ENCODE results near the gene PCSK5. TPM values are rescaled to one million over a fixed set of nuclear protein-coding genes. Genes with fewer than 3 reads are reported as not detected.
A peak's percentile ranks its signal among the peaks of the same experiment; 100 is the strongest.

The PCSK5 gene
- total and polyA plus RNA-seq, 12 donors = 2.2 to 31.8 (median 8.4) TPM

DNA sequence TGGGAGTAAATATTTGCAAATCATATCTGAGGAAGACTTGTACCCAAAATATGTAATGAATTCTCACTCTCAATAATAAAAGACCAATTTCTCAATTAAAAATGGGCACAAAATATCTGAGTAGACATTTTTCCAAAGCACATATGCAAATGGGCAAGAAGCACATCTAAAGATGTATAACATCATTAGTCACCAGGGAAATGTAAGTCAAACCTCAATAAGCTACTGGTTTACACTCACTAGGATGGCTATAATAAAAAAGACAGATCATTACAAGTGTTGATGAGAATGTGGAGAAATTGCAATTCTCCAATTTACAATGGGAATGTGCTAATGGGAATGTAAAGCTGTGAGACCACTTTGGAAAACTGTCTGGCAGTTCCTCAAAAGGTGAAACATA, 13.9 kb downstream of the PCSK5 start:
- Histone ChIP-seq H3K9me3 (replicated peaks in 1 of 3) (no peaks in the 10 kb centered on the region), H3K4me1 (replicated peaks in 1 of 2) (peaks cover 6 to 20% of the 10 kb centered on the region in 2 donors), H3K27ac (peak overlapping the region in 4 of 5 donors; percentile 22 to 49 (median 44)), H3K4me3 (peak overlapping the region in 1 of 4 donors; percentile 16), H3K36me3 (replicated peaks in 1 of 2) (no peaks in the 10 kb centered on the region), H3K27me3 (no peaks in the 10 kb centered on the region)
- no peak for DNase-seq
- no peak for TF ChIP-seq POLR2A (IDR thresholded peaks at IDR 0.05)
- TF ChIP-seq, protein P1, sequence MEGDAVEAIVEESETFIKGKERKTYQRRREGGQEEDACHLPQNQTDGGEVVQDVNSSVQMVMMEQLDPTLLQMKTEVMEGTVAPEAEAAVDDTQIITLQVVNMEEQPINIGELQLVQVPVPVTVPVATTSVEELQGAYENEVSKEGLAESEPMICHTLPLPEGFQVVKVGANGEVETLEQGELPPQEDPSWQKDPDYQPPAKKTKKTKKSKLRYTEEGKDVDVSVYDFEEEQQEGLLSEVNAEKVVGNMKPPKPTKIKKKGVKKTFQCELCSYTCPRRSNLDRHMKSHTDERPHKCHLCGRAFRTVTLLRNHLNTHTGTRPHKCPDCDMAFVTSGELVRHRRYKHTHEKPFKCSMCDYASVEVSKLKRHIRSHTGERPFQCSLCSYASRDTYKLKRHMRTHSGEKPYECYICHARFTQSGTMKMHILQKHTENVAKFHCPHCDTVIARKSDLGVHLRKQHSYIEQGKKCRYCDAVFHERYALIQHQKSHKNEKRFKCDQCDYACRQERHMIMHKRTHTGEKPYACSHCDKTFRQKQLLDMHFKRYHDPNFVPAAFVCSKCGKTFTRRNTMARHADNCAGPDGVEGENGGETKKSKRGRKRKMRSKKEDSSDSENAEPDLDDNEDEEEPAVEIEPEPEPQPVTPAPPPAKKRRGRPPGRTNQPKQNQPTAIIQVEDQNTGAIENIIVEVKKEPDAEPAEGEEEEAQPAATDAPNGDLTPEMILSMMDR (IDR thresholded peaks at IDR 0.05) = no peak
- intact Hi-C loops (cut with DNase I) = no loop called here

DNA sequence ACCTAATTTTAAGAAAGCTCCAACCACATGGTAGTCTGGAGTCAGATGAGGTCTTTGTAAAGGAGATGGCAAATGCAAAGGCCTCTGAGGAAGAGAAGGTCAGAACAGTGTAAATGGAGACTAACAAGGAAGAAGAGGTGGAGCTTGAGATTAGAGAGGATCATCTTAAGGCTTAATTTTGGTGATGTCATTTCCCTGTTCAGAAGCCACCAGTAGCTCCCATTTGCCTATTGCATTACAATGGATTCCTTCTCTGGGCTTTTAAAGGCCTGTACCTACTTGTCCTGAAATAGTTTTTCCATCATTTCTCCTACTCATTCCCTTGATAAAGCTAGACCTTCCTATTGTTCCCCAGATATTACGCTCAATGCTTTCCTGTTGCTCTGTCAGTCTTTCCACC, 16.1 kb downstream of the PCSK5 start:
- no peak for DNase-seq
- H3K9me3 ChIP-seq (replicated peaks in 1 of 3) = no peaks in the 10 kb centered on the region
- TF ChIP-seq POLR2A (IDR thresholded peaks at IDR 0.05) = no peak
- TF ChIP-seq, protein P1 (IDR thresholded peaks at IDR 0.05) = no peak
- no peak overlapping the region for H3K4me3 ChIP-seq
- intact Hi-C loops (cut with DNase I) = no loop called here
- H3K4me1 ChIP-seq (replicated peaks in 1 of 2) = peaks cover 6 to 20% of the 10 kb centered on the region in 2 donors
- WGBS, 4 donors = 87 to 98% (median 97%) methylated on average over 1 of the region's 1 CpG
- no peaks in the 10 kb centered on the region for H3K36me3 ChIP-seq (replicated peaks in 1 of 2)
- no peaks in the 10 kb centered on the region for H3K27me3 ChIP-seq
- no peak overlapping the region for H3K27ac ChIP-seq

DNA sequence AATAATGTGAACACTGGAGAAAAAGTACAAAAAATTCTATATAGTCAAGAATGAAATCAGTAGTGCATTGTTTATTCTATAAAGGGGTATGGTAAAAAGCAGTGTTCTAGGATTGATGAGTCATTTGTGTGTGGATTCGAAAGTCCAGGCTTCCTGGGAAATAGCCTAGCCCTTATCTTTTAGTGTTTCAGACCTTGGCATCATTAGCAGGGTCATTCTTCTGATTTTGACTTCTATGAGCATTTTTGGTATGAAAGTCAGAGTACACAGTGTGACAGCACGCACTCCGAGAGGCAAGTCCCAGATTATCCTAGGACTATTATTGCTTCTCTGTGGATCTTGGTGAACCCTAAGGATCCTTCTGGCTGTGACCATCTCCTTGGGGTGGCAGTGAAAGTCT, 16.9 kb downstream of the PCSK5 start:
- H3K27me3 ChIP-seq = no peaks in the 10 kb centered on the region
- peaks cover 6 to 20% of the 10 kb centered on the region in 2 donors for H3K4me1 ChIP-seq (replicated peaks in 1 of 2)
- no peak overlapping the region for H3K4me3 ChIP-seq
- H3K36me3 ChIP-seq (replicated peaks in 1 of 2) = no peaks in the 10 kb centered on the region
- TF ChIP-seq, protein P1 (IDR thresholded peaks at IDR 0.05) = no peak
- TF ChIP-seq POLR2A (IDR thresholded peaks at IDR 0.05) = peak in 1 of 2 donors; percentile 47
- DNase-seq = peak in 6 of 7 donors; percentile 25 to 66 (median 44)
- 23 to 41% (median 35%) methylated on average over 3 of the region's 3 CpGs for WGBS, 4 donors
- H3K9me3 ChIP-seq (replicated peaks in 1 of 3) = no peaks in the 10 kb centered on the region
- intact Hi-C loops (cut with DNase I) = no loop called here
- peak overlapping the region in 4 of 5 donors; percentile 38 to 76 (median 60) for H3K27ac ChIP-seq

DNA sequence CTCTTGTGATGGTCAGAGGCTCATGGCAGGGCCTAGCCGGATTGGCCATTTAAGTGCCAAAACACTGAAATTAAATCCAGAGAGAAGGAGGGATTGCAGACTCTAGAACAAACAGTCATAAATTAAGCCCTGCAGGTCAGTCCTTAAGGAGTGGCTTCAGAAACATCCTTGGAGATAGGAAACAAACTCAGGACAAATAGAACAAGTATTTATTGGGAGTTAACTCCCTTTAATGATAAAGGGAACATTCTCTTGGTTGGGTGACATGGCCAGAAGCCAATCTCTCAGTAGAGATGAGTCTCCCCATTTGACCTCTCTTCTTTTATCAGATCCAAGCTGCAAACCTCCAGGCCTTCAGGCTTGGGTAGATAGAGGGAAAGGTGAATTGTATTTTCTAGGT, 17.4 kb downstream of the PCSK5 start:
- Histone ChIP-seq H3K27me3 (no peaks in the 10 kb centered on the region), H3K4me1 (replicated peaks in 1 of 2) (peaks cover 6 to 20% of the 10 kb centered on the region in 2 donors), H3K4me3 (no peak overlapping the region), H3K36me3 (replicated peaks in 1 of 2) (no peaks in the 10 kb centered on the region), H3K9me3 (replicated peaks in 1 of 3) (no peaks in the 10 kb centered on the region), H3K27ac (peak overlapping the region in 4 of 5 donors; percentile 38 to 76 (median 60))
- 66 to 89% (median 81%) methylated on average over 1 of the region's 1 CpG for WGBS, 4 donors
- peak in 1 of 7 donors; percentile 25 for DNase-seq
- no peak for TF ChIP-seq POLR2A (IDR thresholded peaks at IDR 0.05)
- TF ChIP-seq, protein P1 (IDR thresholded peaks at IDR 0.05) = no peak
- intact Hi-C loops (cut with DNase I) = no loop called here

Data from adrenal gland (tissue), 12 donors.